ENCODE results near the gene SORCS1. TPM values are rescaled to one million over a fixed set of nuclear protein-coding genes. Genes with fewer than 3 reads are reported as not detected.

The SORCS1 gene
- total and polyA plus RNA-seq, 4 donors = 0.08 to 0.21 (median 0.09) TPM; not detected in 1

DNA sequence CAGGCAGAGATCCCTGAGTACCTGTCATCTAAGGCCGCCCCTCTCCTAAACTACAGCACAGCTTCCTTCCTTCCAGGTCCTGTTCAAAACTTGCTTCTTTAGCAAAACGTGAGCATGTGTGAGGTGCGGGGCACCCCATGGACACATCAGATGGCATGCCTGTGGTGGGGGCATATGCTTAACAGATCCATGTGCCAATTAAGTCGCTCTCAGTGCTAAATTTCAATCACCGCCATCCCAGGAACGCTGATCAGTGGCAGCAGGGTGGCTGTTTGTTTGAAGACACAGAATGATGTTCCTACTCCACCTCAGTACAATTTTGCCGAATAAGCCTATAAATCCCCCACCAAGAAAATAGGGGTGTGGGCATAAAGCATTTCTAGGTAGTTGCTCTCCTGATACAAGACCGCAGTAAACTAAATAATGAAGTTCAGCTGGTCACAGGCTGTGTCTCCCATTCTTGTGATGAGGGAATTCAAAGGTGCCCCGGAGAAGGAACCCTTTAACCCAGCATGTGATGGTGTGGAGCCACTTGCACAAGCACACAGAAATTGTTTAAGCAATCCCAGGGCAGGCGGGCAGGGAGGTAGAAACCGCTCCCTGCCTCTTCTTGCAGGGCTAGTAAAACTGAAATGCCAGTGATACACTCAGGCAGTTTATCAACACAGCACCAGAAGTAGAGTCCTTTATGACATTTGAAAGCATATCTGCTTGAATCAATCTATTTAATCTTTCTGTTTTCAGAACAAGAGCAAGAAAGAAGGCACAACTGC, 205.7 kb downstream of the SORCS1 start:
- Histone ChIP-seq H3K27ac (ENCODE audit: low read depth in 1 of 2, low read length in 2 of 2) (no peak overlapping the region), H3K4me1 (ENCODE audit: control insufficient read depth in 4 of 4, insufficient read depth in 4 of 4, low read length in 3 of 4) (peaks cover 0 to 2% (median 0%) of the 10 kb centered on the region in 4 donors), H3K36me3 (ENCODE audit: control insufficient read depth in 4 of 4, insufficient read depth in 3 of 4, low read depth in 1 of 4, low read length in 3 of 4) (no peaks in the 10 kb centered on the region), H3K9me3 (ENCODE audit: control insufficient read depth in 4 of 4, low read length in 3 of 4) (no peaks in the 10 kb centered on the region), H3K9ac (ENCODE audit: low read depth in 1 of 2, low read length in 2 of 2) (no peak overlapping the region), H3K27me3 (ENCODE audit: control insufficient read depth in 4 of 4, insufficient read depth in 4 of 4, low read length in 3 of 4) (no peaks in the 10 kb centered on the region), H3K4me3 (ENCODE audit: low read depth in 1 of 3, low read length in 3 of 3) (no peak overlapping the region)
- no peak for TF ChIP-seq YY1 (IDR thresholded peaks at IDR 0.05)
- WGBS = 83% methylated on average over 11 of the region's 11 CpGs
- DNase-seq (ENCODE audit: low spot score) = no peak

DNA sequence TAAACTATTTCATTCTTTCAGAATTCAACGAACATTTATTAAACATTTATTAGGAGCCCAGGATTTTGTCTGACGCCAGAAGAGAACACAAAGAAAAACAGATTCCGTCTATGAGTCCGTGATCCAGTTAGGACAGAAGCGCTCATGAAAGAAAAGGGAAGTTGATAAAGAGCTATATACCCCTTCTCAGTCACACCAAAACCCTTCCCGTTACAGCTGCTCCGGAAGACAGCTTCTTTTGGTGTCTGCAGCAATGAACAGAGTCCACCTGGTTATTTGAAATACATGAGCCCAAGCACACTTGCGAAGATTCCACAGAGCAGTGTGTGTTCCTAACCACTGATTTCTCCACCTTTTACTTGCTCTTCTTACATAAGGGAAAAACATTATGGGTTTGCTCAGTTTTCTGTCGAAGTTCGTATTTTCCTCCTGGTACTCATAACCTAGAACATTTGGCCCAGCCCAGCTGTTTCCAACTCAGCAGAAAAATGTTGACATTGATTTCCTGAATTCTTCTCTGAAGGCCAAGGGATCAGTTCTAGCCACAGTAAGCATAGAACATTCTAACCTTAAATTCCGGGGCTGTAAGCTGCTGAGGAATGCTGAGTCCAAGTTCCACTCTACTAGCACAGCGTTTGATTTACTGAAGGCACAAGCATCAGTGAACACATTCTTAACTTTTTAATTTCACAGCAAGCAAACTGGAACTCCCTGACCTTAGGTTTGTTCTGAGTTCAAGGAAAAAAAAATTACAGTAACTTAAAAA, 206.5 kb downstream of the SORCS1 start:
- H3K4me1 ChIP-seq (ENCODE audit: control insufficient read depth in 4 of 4, insufficient read depth in 4 of 4, low read length in 3 of 4) = peaks cover 0 to 2% (median 0%) of the 10 kb centered on the region in 4 donors
- no peaks in the 10 kb centered on the region for H3K27me3 ChIP-seq (ENCODE audit: control insufficient read depth in 4 of 4, insufficient read depth in 4 of 4, low read length in 3 of 4)
- H3K27ac ChIP-seq (ENCODE audit: low read depth in 1 of 2, low read length in 2 of 2) = no peak overlapping the region
- H3K4me3 ChIP-seq (ENCODE audit: low read depth in 1 of 3, low read length in 3 of 3) = no peak overlapping the region
- no peak overlapping the region for H3K9ac ChIP-seq (ENCODE audit: low read depth in 1 of 2, low read length in 2 of 2)
- TF ChIP-seq REST (IDR thresholded peaks at IDR 0.05) = no peak
- H3K9me3 ChIP-seq (ENCODE audit: control insufficient read depth in 4 of 4, low read length in 3 of 4) = no peaks in the 10 kb centered on the region
- 76% methylated on average over 12 of the region's 12 CpGs for WGBS
- H3K36me3 ChIP-seq (ENCODE audit: control insufficient read depth in 4 of 4, insufficient read depth in 3 of 4, low read depth in 1 of 4, low read length in 3 of 4) = no peaks in the 10 kb centered on the region
- no peak for DNase-seq (ENCODE audit: low spot score)

DNA sequence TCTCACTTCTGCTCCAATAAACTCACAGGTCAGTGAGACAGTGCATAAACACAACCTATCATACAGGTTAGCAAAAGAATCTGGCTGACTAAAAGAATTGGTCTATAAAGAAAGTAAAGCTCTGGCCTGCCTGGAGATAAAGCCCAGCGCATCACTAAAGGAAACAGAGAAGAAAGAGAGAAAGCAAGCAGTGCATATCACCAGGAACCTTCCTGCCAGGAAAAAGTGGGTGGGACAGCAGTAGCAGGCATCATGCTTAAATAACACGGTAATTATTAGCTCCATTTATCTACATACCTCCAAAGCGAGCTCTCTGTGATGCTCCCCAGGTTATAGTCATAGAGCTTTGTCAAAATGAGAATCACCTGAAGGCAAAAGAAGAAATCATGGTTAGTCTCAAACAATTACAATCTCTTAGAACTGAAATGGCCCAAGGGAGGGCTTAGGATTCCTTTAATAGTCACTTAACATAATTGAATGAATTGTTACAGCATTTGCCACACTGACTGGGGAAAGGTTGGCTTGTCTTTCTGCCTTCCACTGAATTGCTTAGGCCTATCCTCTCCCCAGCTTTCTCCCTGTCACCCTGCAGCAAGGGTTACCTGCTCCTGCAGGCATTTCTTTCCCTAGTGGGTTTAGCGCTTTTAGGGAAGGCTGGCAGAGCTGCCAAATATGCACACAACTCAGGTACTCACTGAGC, 208.1 kb downstream of the SORCS1 start:
- no peaks in the 10 kb centered on the region for H3K9me3 ChIP-seq (ENCODE audit: control insufficient read depth in 4 of 4, low read length in 3 of 4)
- no peak for DNase-seq (ENCODE audit: low spot score)
- H3K4me1 ChIP-seq (ENCODE audit: control insufficient read depth in 4 of 4, insufficient read depth in 4 of 4, low read length in 3 of 4) = peaks cover 0 to 2% (median 0%) of the 10 kb centered on the region in 4 donors
- WGBS = 87% methylated on average over 4 of the region's 4 CpGs
- no peak overlapping the region for H3K27ac ChIP-seq (ENCODE audit: low read depth in 1 of 2, low read length in 2 of 2)
- no peaks in the 10 kb centered on the region for H3K36me3 ChIP-seq (ENCODE audit: control insufficient read depth in 4 of 4, insufficient read depth in 3 of 4, low read depth in 1 of 4, low read length in 3 of 4)
- H3K27me3 ChIP-seq (ENCODE audit: control insufficient read depth in 4 of 4, insufficient read depth in 4 of 4, low read length in 3 of 4) = no peaks in the 10 kb centered on the region
- H3K4me3 ChIP-seq (ENCODE audit: low read depth in 1 of 3, low read length in 3 of 3) = no peak overlapping the region
- H3K9ac ChIP-seq (ENCODE audit: low read depth in 1 of 2, low read length in 2 of 2) = no peak overlapping the region
- TF ChIP-seq EGR1 (IDR thresholded peaks at IDR 0.05; ENCODE audit: low read depth in 2 of 2) = no peak
- no peak for TF ChIP-seq ATF3 (IDR thresholded peaks at IDR 0.05)

GRCh38 chr10:106955133-106955532, 209.4 kb downstream of the SORCS1 start:
- no peak for DNase-seq (ENCODE audit: low spot score)
- 95% methylated on average over 9 of the region's 9 CpGs for WGBS
- TF ChIP-seq EGR1 (IDR thresholded peaks at IDR 0.05; ENCODE audit: low read depth in 2 of 2) (no peak), REST (IDR thresholded peaks at IDR 0.05) (no peak), FOXA1 (IDR thresholded peaks at IDR 0.05) (no peak), ATF3 (IDR thresholded peaks at IDR 0.05) (no peak), RXRA (IDR thresholded peaks at IDR 0.05) (no peak), HNF4G (IDR thresholded peaks at IDR 0.05) (no peak)
- TF ChIP-seq, protein P1, sequence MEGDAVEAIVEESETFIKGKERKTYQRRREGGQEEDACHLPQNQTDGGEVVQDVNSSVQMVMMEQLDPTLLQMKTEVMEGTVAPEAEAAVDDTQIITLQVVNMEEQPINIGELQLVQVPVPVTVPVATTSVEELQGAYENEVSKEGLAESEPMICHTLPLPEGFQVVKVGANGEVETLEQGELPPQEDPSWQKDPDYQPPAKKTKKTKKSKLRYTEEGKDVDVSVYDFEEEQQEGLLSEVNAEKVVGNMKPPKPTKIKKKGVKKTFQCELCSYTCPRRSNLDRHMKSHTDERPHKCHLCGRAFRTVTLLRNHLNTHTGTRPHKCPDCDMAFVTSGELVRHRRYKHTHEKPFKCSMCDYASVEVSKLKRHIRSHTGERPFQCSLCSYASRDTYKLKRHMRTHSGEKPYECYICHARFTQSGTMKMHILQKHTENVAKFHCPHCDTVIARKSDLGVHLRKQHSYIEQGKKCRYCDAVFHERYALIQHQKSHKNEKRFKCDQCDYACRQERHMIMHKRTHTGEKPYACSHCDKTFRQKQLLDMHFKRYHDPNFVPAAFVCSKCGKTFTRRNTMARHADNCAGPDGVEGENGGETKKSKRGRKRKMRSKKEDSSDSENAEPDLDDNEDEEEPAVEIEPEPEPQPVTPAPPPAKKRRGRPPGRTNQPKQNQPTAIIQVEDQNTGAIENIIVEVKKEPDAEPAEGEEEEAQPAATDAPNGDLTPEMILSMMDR (IDR thresholded peaks at IDR 0.05; ENCODE audit: low read depth, low read length, missing input control) = no peak

More at GRCh38 chr10:106955133-106955532, 209.4 kb downstream of the SORCS1 start:
- Histone ChIP-seq H3K4me3 (ENCODE audit: low read depth in 1 of 3, low read length in 3 of 3) (no peak overlapping the region), H3K9me3 (ENCODE audit: control insufficient read depth in 4 of 4, low read length in 3 of 4) (no peaks in the 10 kb centered on the region), H3K27me3 (ENCODE audit: control insufficient read depth in 4 of 4, insufficient read depth in 4 of 4, low read length in 3 of 4) (no peaks in the 10 kb centered on the region), H3K36me3 (ENCODE audit: control insufficient read depth in 4 of 4, insufficient read depth in 3 of 4, low read depth in 1 of 4, low read length in 3 of 4) (no peaks in the 10 kb centered on the region), H3K9ac (ENCODE audit: low read depth in 1 of 2, low read length in 2 of 2) (no peak overlapping the region), H3K27ac (ENCODE audit: low read depth in 1 of 2, low read length in 2 of 2) (no peak overlapping the region), H3K4me1 (ENCODE audit: control insufficient read depth in 4 of 4, insufficient read depth in 4 of 4, low read length in 3 of 4) (peaks cover 0 to 2% (median 0%) of the 10 kb centered on the region in 4 donors)
